Hindlimb muscle (tissue), 1 donor: ENCODE data around the gene TAF13. TPM values are rescaled to one million over a fixed set of nuclear protein-coding genes. Genes with fewer than 3 reads are reported as not detected.
A peak's percentile ranks its signal among the peaks of the same experiment; 100 is the strongest.

ENCODE experiments used
- DNase-seq: peaks from one replicate; pipeline ENCODE4 v3.0.0-alpha.2; 2013
- polyA plus RNA-seq: library from polyadenylated mRNA; unstranded; fragments of 120-200 nt; gene quantifications from one replicate; pipeline ENCODE4 v1.2.1, GENCODE V29; 2013; ENCODE audit not compliant: insufficient read length

TAF13 gene, protein sequence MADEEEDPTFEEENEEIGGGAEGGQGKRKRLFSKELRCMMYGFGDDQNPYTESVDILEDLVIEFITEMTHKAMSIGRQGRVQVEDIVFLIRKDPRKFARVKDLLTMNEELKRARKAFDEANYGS
- 34.1 TPM for polyA plus RNA-seq

GRCh38 chr1:109075531-109076490, at the start of gene TAF13:
TSS of gene TAF13 (minus strand) at chr1:109076003. CDS start at chr1:109075947, 56 bp downstream.
- DNase-seq: peak; percentile 96

DNA sequence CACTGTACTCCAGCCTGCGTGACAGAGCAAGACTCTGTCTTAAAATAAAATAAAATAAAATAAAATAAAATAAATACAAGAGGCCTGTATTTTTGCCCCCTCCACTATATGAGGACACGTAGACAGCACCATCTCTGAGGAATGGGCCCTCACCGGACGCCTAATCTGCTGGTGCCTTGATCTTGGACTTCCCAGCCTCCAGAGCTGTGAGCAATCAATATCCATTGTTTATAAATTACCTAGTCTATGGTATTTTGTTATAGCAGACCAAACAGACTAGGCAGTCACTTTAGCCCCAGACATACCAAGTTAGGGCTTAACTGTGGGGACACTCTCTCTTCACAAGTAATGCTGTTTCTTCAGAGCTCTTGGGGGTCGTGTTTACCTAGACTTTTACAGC, 44.6 kb upstream of the TAF13 start:
- DNase-seq: no peak

DNA sequence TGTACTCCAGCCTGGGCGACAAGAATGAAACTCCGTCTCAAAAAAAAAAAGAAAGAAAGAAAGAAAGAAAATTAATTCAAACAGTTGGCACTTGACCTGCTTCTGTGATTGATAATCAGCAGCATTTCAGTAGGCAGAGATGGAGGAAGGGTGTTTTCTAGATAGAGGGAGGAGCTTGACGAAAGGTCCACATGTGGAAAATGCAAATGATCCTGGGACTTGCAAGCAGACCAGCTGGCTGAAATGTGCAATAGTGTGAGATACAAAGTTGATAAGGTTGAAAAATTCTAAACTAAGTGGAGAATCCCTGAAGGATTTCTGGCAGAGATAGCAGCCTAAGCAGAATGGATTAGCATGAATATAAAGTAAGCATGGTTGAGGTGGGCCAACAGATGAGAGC, 42.3 kb upstream of the TAF13 start:
- no peak for DNase-seq

DNA sequence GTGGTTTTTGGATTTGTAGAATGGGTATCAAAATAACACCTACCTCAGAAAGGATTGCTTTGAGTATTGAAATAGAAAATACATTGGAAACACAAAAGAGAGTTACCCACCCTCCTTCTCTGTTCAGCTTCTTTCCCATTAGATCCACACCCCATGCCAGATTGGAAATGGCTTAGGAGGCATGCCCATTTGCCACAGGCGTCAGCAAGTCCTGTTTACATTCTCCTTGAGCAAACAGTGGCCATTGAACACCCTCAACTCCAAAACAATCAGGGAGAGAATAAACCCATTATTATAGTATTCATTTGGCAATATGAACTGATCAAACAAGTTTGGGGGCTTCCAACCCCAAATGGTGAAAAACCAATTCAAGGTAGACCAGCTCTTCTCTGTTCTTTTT, 40.5 kb upstream of the TAF13 start:
- no peak for DNase-seq

DNA sequence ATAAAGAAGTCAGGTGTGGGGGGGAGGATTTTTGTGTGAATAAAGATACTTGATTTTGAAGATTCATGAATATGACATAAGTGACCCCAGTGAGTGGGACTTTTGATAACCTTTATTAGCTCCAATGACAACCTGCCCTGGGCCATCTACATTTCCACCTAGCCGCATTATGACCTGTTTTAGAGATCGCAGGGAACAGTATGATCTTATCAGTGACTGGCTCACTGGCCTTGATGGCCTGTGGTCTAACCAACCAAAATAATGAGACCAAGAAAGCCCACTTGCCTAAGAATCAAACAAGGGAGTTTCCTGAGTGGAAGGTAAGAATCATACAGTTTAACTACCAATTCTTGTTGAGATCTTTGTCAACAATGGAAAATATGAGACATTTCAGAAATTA, 39.9 kb upstream of the TAF13 start:
- DNase-seq: no peak

DNA sequence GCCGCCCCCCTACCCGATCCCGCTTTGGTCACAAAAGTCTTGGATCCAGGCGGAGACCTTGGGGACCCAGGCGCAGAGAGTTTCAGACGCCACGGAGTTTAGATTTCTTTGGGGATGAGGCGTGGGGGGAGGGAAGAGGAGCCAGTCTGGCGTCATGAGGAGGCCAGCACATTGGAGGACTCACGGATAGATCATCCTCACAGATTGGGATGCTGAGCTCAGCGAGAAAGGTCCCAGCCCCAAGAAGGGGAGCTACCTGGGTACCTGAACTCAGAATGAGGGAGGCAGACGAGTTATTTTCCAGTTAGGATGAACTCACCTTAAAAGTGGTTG, 38.5 kb upstream of the TAF13 start:
- no peak for DNase-seq

DNA sequence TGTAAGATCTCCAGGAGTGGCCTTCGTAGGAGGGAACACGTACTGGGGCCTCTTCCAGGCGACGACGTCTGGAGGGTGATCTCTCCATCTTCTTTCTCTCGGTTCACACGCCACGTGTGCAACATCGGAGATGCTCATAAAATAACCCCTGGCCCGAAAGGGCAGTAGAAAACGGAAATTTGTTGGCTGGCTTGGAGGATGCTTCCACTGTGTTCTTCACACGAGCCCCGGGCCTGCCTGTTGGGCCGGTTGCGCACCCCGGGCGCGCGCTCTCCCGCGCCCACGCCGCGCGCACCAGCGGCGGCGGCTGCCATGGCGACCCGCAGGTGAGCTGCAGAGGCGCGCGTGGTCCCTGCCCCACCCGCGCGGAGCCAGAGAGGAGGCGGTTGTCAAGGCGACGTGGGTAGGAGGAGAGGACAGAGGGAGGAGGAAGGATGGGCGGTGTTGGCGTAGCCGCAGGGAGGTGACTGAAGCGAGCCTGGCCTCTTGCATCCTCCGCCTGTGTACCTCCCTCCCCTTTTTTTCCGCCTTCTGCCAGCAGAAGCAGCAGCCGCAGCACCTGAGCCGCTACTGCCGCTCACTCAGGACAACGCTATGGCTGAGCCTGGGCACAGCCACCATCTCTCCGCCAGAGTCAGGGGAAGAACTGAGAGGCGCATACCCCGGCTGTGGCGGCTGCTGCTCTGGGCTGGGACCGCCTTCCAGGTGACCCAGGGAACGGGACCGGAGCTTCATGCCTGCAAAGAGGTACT, 38.0 kb upstream of the TAF13 start, which contains the start of gene ELAPOR1:
ELAPOR1 (plus strand) TSS at position 526 of the 752 bp plus-strand sequence; CDS start at position 595, 69 bp downstream.
- peak; percentile 51 for DNase-seq

GRCh38 chr1:109112652-109113285, 37.0 kb upstream of the TAF13 start:
- DNase-seq: peak; percentile 81

DNA sequence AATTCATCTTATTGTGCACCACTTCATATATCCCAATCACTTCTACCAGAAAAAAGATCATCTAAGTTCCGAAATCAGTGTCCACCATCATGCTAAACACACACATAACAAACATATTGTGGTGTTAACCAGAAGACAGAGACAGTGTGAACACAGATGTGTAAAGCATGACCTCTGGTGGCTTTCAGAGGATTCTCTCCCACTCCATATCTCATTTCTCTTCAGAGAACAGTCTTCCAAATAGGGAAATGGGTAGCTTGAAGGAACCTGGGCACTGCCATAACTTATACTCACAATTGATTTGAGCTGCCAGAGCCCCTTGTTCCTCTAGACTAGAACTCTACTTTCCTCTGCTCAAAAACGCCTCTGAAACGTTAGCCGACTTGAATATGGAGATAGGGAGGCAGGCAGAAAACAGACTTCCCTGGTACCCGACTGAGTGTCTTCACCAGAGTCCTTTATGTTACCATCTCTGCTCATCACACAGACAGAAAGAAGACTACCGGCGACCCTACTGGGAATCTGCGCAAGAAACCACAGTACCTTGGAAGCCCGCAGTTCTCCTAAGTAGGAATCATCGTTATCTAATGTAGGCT, 36.4 kb upstream of the TAF13 start:
- DNase-seq: no peak

DNA sequence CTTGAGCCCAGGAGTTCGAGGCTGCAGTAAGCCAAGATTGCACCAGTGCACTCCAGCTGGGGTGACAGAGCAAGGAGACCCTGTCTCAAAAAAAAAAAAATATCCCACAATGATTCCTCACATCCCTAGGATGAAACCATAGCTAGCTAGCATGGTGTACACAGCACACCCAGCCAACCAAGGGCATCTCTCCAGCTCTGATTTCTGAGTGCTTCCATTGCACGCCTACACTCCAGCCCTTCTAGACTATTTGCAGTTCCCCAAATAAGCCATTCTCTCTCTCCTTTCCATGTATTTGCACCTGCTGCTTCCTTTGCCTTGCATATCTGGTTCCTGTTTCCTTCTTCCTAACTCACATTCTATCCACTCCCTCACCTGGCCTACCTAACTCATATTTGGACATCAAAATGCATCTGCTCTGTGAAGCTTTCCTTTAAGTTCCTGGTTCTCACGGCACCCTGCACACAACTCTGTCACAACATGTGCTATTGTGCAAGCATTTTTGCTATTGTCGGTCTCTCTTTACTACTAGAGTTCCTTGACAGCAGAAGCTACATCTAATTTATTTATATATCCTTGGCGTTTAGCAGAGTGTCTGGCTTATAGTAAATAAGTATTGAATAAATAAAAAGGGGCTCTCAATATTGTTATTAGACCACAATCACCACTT, 35.7 kb upstream of the TAF13 start:
- DNase-seq: no peak

DNA sequence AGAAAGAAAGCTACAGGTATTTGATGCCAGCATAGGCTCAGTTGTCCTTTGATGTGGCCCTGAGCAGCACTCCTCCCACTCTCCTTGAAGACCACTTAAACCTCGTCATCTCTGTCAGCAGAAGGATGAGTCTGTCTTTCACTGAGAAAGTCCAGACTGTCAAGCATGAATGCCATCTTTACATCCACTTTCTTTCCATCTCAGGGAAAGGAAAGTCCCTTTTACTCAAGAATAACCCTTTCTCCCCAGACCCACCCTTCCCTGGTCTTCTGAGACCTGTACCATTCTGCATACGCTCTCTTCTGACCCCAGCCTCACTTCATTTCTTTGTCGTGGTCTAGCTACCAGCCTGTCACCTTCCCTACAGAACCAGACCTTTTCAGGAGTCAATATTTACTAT, 34.1 kb upstream of the TAF13 start:
- DNase-seq: no peak

- no peak for DNase-seq
Observed at GRCh38 chr1:109107785-109108184, 32.0 kb upstream of the TAF13 start.

DNA sequence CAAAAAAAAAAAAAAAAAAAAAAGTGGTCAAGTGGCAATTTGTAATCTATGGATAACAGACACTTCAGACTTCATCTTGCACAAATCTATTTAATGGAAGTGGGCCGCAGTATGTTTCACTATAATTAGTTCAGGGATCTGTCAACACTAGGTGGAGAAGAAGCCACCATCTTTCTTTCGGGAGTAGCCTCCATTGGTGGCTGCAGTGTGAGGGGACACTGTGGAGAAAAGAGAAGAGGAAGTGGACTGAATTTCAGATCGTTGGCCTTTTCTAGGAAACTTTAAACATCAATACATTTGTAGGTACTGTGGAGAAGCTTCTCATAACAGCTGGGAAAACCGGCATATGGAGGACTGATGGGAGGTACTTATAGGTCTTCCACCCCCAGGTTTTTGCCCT, 30.1 kb upstream of the TAF13 start:
- DNase-seq: no peak

- DNase-seq: no peak
Observed at GRCh38 chr1:109104364-109105151, 28.8 kb upstream of the TAF13 start.

GRCh38 chr1:109099938-109100773, 24.4 kb upstream of the TAF13 start:
- peak; percentile 97 for DNase-seq

DNA sequence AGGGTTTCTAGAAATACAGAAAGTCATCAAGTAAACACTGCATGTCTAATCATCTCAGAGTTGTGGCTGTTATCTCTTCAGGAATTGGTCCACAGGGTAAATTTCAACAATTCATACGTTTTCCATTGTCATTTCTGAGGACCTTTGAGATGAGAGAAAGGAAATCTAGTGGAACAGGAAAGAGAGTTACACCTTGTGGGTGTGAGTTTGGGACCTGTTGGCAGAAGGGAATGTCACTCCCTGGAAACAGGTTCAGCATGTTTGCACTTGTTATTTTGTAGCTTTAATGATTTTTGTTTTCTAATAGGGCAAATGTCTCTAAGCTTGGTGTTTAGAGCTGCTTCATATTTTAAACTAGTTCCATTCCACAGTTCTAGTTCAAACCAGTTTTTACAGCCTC, 20.3 kb upstream of the TAF13 start:
- no peak for DNase-seq

DNA sequence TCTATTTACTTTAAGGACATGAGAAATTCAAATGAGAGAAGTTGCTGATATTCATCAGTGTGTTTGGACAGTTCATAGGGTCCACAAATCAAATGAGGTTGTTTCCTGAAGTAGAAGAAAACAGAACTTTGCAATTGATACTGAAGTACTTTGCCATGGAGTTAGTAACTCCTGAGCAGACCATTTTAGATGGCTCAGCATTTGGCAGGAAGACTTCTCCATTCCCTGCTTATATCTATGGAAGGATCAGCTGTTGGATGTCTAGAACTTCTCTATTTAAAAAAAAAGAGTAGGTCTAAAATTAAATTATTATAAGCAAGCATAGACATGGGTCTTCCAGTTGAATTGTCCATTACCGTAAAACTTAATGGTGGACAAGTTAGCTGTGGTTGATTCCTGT, 19.8 kb upstream of the TAF13 start:
- no peak for DNase-seq

GRCh38 chr1:109094871-109095270, 19.1 kb upstream of the TAF13 start:
- no peak for DNase-seq

- DNase-seq: no peak
Observed at GRCh38 chr1:109094377-109094803, 18.6 kb upstream of the TAF13 start.

DNA sequence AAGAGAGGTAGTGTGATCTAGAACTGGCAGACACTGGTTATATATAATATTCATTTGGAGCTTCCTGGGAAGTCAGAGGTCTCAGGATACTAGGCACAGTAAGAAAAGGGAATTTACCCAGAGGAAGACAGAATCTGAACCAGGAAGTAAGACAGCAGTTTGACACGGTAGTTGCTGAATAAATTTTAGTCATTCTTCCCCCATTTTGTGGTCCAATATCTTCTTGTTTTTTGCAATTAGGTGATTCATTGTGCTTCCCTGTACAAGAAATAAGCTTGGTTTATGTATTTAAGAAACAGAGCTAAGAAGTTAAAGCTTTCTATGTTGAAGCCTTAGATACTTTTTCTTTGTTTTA, 16.0 kb upstream of the TAF13 start:
- no peak for DNase-seq
